ENCODE measurements around the gene PCDH17.
A peak's percentile ranks its signal among the peaks of the same experiment; 100 is the strongest.

Gene PCDH17

GRCh38 chr13:57629821-57630235 is 1.7 kb upstream of the PCDH17 start:
- POLR2A ChIA-PET (ENCODE audit: low non-redundant PET), result no interaction called here
- H3K27ac ChIP-seq, result no peak overlapping the region
- TF ChIP-seq CTCF (conservative IDR thresholded peaks at IDR 0.05; ENCODE audit: low read depth), result no peak
- CTCF ChIA-PET, result interaction anchor here (0.6 kb wide), 2 partner anchors 621 to 911 kb away, joined by 3 to 6 read pairs; no protein-coding TSS in a partner anchor
- DNase-seq (ENCODE audit: low spot score), result peak; percentile 86

- DNase-seq (ENCODE audit: low spot score), result peak; percentile 64
- no peak overlapping the region for H3K27ac ChIP-seq
- ChIA-PET CTCF (interaction anchor here (0.6 to 0.7 kb wide), 2 partner anchors 827 to 959 kb away, joined by 3 read pairs; no protein-coding TSS in a partner anchor), POLR2A (ENCODE audit: low non-redundant PET) (no interaction called here)
- no peak for TF ChIP-seq CTCF (conservative IDR thresholded peaks at IDR 0.05; ENCODE audit: low read depth)
These were observed 616 bp upstream of the PCDH17 start for GRCh38 chr13:57630661-57631595.

- no peak for DNase-seq (ENCODE audit: low spot score)
- no peak for TF ChIP-seq CTCF (conservative IDR thresholded peaks at IDR 0.05; ENCODE audit: low read depth)
- POLR2A ChIA-PET (ENCODE audit: low non-redundant PET), result no interaction called here
- no peak overlapping the region for H3K27ac ChIP-seq
- CTCF ChIA-PET, result interaction anchor here (0.6 kb wide), 2 partner anchors 7 to 175 kb away, joined by 3 read pairs; no protein-coding TSS in a partner anchor
These were observed 964 bp downstream of the PCDH17 start for GRCh38 chr13:57632276-57633140.

GRCh38 chr13:57633141-57633949 is 1.8 kb downstream of the PCDH17 start:
- ChIA-PET CTCF (interaction anchor here (0.6 kb wide), 2 partner anchors 8 to 174 kb away, joined by 3 read pairs; no protein-coding TSS in a partner anchor), POLR2A (ENCODE audit: low non-redundant PET) (no interaction called here)

More at GRCh38 chr13:57633141-57633949, 1.8 kb downstream of the PCDH17 start:
- TF ChIP-seq CTCF (conservative IDR thresholded peaks at IDR 0.05; ENCODE audit: low read depth), result no peak
- DNase-seq (ENCODE audit: low spot score), result no peak
- no peak overlapping the region for H3K27ac ChIP-seq

Data from RWPE1 (cell line).